ENCODE data around the gene FADS2. TPM values are rescaled to one million over a fixed set of nuclear protein-coding genes. Genes with fewer than 3 reads are reported as not detected.

The FADS2 gene
- total RNA-seq, 4 donors from 2014 or later: 13.5 to 117 (median 84.9) TPM

DNA sequence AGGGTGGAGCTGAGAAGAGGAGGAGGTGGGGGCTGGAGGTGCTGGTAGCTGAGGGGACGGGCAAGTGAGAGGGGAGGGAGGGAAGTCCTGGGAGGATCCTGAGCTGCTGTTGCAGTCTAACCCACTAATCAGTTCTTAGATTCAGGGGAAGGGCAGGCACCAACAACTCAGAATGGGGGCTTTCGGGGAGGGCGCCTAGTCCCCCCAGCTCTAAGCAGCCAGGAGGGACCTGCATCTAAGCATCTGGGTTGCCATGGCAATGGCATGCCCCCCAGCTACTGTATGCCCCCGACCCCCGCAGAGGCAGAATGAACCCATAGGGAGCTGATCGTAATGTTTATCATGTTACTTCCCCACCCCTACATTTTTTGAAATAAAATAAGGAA, 38.9 kb downstream of the FADS2 start:
- TF ChIP-seq, protein P1, sequence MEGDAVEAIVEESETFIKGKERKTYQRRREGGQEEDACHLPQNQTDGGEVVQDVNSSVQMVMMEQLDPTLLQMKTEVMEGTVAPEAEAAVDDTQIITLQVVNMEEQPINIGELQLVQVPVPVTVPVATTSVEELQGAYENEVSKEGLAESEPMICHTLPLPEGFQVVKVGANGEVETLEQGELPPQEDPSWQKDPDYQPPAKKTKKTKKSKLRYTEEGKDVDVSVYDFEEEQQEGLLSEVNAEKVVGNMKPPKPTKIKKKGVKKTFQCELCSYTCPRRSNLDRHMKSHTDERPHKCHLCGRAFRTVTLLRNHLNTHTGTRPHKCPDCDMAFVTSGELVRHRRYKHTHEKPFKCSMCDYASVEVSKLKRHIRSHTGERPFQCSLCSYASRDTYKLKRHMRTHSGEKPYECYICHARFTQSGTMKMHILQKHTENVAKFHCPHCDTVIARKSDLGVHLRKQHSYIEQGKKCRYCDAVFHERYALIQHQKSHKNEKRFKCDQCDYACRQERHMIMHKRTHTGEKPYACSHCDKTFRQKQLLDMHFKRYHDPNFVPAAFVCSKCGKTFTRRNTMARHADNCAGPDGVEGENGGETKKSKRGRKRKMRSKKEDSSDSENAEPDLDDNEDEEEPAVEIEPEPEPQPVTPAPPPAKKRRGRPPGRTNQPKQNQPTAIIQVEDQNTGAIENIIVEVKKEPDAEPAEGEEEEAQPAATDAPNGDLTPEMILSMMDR (IDR thresholded peaks at IDR 0.05): no peak
- no peak for TF ChIP-seq POLR2A (IDR thresholded peaks at IDR 0.05)
- intact Hi-C loops (cut with DNase I; ENCODE audit: low total_unique reads): no loop called here
- Histone ChIP-seq H3K36me3 (no peaks in the 10 kb centered on the region), H3K27ac (no peak overlapping the region), H3K4me1 (no peaks in the 10 kb centered on the region), H3K4me3 (no peak overlapping the region), H3K27me3 (no peaks in the 10 kb centered on the region), H3K9me3 (no peaks in the 10 kb centered on the region)
- DNase-seq: no peak

DNA sequence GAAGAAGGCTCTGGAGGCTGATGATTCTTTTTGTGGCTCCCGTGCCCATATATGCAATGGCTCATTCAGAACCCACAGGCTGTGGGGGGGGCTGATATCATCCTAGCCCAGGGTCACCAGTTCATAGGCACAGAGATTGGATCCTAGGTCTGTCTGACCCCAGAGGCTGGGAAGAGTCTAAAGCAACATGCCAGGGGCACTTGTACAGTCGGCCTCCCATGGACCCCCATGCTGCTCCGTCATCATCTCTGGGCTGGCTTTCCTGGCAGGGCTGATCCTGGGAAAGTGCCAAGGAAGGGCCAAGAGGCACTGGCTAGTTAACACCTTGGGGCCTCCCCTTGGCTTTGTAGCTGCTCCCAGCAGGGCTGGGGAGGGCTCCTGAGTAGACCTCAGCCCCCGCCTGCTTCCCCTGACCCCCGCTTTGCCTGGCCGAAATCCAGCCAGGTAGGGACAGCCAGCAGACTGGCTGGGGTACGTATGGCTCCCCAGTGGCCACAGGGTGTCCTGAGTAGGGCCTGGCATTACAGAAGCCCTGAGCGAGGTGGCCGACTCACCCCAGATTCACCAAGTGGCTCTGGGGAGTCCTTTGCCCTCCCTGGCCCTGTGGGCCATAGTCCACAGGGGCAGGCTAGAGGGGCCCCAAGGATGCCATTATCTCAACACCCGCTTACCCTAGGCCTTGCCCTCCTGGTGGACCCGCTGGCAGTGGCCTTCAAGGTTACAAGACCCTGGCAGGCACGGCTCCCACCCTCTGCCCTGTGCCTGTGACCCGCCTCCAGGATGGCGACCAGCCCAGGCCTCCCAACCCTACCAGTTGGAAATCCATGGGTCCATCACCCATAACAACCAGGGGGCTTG, 40.7 kb downstream of the FADS2 start:
- Histone ChIP-seq H3K4me3 (no peak overlapping the region), H3K27ac (no peak overlapping the region), H3K9me3 (no peaks in the 10 kb centered on the region), H3K27me3 (no peaks in the 10 kb centered on the region), H3K36me3 (no peaks in the 10 kb centered on the region), H3K4me1 (no peaks in the 10 kb centered on the region)
- no peak for TF ChIP-seq POLR2A (IDR thresholded peaks at IDR 0.05)
- TF ChIP-seq, protein P1 (IDR thresholded peaks at IDR 0.05): no peak
- intact Hi-C loops (cut with DNase I; ENCODE audit: low total_unique reads): no loop called here
- DNase-seq: no peak

GRCh38 chr11:61869429-61869707, 41.3 kb downstream of the FADS2 start:
- no peaks in the 10 kb centered on the region for H3K36me3 ChIP-seq
- intact Hi-C loops (cut with DNase I; ENCODE audit: low total_unique reads): no loop called here
- TF ChIP-seq, protein P1 (IDR thresholded peaks at IDR 0.05): no peak
- no peak for TF ChIP-seq POLR2A (IDR thresholded peaks at IDR 0.05)

GRCh38 chr11:61869708-61870451, 41.8 kb downstream of the FADS2 start:
- Histone ChIP-seq H3K9me3 (no peaks in the 10 kb centered on the region), H3K27me3 (no peaks in the 10 kb centered on the region), H3K36me3 (no peaks in the 10 kb centered on the region), H3K4me1 (no peaks in the 10 kb centered on the region), H3K4me3 (no peak overlapping the region), H3K27ac (peak overlapping the region in 1 of 2 donors; percentile 66)
- no peak for TF ChIP-seq POLR2A (IDR thresholded peaks at IDR 0.05)
- TF ChIP-seq, protein P1 (IDR thresholded peaks at IDR 0.05): no peak
- no peak for DNase-seq
- intact Hi-C loops (cut with DNase I; ENCODE audit: low total_unique reads): no loop called here

More at GRCh38 chr11:61869429-61869707, 41.3 kb downstream of the FADS2 start:
- H3K4me1 ChIP-seq: no peaks in the 10 kb centered on the region
- H3K4me3 ChIP-seq: no peak overlapping the region
- DNase-seq: no peak
- H3K9me3 ChIP-seq: no peaks in the 10 kb centered on the region
- H3K27me3 ChIP-seq: no peaks in the 10 kb centered on the region
- H3K27ac ChIP-seq: no peak overlapping the region

- Histone ChIP-seq H3K36me3 (no peaks in the 10 kb centered on the region), H3K4me3 (no peak overlapping the region), H3K9me3 (no peaks in the 10 kb centered on the region), H3K27me3 (no peaks in the 10 kb centered on the region), H3K27ac (peak overlapping the region; percentile 58 to 66), H3K4me1 (no peaks in the 10 kb centered on the region)
- DNase-seq: no peak
- TF ChIP-seq, protein P1 (IDR thresholded peaks at IDR 0.05): no peak
- no peak for TF ChIP-seq POLR2A (IDR thresholded peaks at IDR 0.05)
- intact Hi-C loops (cut with DNase I; ENCODE audit: low total_unique reads): no loop called here
Observed at GRCh38 chr11:61870541-61871031, 42.5 kb downstream of the FADS2 start.
